AG08396 (cell line): ENCODE data around the gene UTY.
"Not testable (repeated sequence)": the region's sequence is repeated elsewhere in the genome, so short reads cannot be mapped to it uniquely, and the experiment has no call there.

Experiments used
- DNase-seq: peaks from one replicate; pipeline ENCODE4 v3.0.0; 2012; ENCODE audit warnings: low spot score, mixed read lengths

UTY gene

GRCh38 chrY:13299411-13299810 is 180.4 kb downstream of the UTY start:
- DNase-seq = no peak

GRCh38 chrY:13296176-13296890 is 183.5 kb downstream of the UTY start:
- no peak for DNase-seq

DNA sequence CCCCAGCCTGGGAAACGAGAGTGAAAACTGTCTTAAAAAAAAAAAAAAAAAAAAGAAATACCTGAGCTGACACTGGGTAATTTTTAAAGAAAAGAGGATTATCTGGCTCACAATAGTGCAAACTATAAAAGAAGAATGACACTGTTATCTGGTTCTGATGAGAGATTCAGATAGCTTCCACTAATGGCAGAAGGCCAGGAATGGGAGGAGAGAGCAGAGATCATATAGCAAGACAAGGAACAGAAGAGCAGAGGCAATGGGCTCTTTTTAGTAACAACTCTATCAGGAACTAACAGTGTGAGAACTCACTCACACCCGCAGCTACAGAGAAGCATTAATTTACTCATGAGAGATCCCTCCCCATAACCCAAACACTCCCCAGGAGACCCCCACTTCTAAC is 184.8 kb downstream of the UTY start:
- no peak for DNase-seq

DNA sequence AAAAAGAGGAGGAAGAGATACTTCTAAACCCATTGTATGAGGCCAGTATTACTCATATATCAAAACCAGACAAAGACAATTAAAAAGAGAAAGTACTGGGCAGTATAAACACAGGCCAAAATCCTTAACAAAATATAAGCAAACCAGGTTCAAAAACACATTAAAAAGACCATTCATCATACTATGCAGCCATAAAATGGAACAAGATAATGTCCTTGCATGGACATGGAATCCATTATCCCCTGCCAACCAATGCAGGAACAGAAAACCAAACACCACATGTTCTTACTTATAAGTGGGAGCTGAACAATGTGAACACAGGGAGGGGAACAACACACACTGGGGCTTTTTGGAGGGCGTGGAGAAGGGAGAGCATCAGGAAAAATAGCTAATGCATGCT is 188.6 kb downstream of the UTY start:
- no peak for DNase-seq

DNA sequence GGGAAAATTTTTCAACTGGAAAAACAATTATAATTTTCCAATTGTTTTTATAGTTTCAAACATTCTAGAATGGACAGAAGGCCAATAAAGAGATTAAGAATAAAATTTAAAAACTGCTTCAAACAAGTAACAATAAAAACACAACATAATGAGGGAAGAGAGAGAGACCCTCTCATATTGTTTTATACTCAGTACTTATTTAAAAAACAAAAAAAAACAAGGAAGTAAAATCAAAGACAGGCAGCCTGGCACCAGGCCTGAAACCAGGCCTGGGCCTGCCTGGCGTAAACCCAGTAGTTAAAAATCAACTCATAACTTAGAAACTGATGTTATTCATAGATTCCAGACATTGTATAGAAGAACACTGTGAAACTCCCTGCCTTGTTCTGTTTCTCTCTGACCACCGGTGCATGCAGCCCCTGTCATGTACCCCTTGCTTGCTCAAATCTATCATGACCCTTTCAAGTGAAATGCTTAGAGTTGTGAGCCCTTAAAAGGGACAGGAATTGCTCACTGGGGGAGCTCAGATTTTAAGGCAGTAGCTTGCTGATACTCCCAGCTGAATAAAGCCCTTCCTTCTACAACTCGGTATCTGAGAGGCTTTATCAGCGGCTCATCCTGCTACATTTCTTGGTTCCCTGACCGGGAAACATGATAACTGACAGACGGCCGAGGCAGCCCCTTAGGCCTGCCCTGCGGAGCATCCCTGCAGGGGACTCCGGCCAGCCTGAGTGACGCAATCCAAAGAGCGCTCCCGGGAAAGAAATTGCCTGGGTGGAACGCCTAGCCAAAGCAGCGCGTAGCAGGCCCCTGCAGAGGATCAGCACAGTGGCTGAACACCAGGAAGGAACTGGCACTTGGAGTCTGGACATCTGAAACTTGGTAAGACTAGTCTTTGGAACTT is 197.4 kb downstream of the UTY start:
- DNase-seq = not testable (repeated sequence)

GRCh38 chrY:13279561-13279960 is 200.3 kb downstream of the UTY start:
- DNase-seq = no peak

GRCh38 chrY:13271706-13272105 is 208.1 kb downstream of the UTY start:
- DNase-seq = no peak

- not testable (repeated sequence) for DNase-seq
These were observed 225.8 kb downstream of the UTY start for GRCh38 chrY:13253941-13254440.

- DNase-seq = no peak
These were observed 229.4 kb downstream of the UTY start for GRCh38 chrY:13250421-13250820.

- DNase-seq = no peak
These were observed 236.1 kb downstream of the UTY start for GRCh38 chrY:13243716-13244115.

GRCh38 chrY:13233901-13234300 is 245.9 kb downstream of the UTY start:
- DNase-seq = no peak

GRCh38 chrY:13233118-13233517 is 246.7 kb downstream of the UTY start:
- no peak for DNase-seq

DNA sequence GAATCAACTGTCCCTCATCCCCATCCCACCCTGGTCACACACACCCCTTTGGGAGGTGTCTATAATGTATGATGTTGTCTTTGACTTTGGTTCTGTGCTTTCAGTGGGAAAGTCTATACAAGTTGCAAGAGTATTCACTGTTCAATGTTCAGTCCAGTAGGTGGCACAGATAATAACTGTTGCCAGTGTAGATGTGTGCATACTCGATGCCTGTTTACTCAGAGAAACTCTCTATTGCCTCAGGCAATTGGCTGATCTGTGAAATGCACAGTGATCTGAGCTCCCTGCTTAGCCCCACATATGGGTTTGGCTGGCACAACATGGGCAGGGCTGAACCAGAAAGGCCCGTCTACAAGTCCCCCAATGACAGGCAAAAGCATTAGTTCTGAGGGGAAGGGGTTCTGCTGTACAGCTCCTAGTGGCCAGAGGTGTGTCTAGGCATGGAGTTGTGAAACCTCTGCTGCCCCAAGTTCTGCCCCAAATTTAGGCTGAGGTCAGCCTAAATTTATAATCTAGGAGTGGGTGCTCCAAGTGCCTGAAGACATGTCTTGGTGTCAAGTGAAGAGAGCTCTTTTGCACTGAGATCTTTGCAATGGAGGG is 252.4 kb downstream of the UTY start:
- DNase-seq = no peak

GRCh38 chrY:13210961-13211646 is 268.7 kb downstream of the UTY start:
- no peak for DNase-seq

- DNase-seq = no peak
These were observed 274.6 kb downstream of the UTY start for GRCh38 chrY:13205214-13205613.
